IMR-90 (cell line): Measurements from ENCODE around the gene RET. TPM values are rescaled to one million over a fixed set of nuclear protein-coding genes. Genes with fewer than 3 reads are reported as not detected.

ENCODE experiments used
- ATAC-seq: fragments of 200-7000 bp; cut with Tn5 transposase; 2 replicates; pipeline ENCODE4 v1.9.1; 2020; ENCODE audit warnings: low read depth, mild to moderate bottlenecking, moderate library complexity
- BruUV-seq: library from RNA; stranded (reverse); fragments of 400-500 nt; replicated peaks from 2 replicates; lab custom pipeline; 2021; lab: Mats Ljungman, UMichigan
- CTCF ChIA-PET: fragments of 300-600 bp; formaldehyde crosslinking; extraction: SDS; loops from one replicate; lab custom pipeline; 2021; ENCODE audit warnings: antibody characterized with exemption; lab: Yijun Ruan, JAX
- POLR2A ChIA-PET: fragments of 300-600 bp; sonication (Branson Sonifier 250); formaldehyde crosslinking; loops from one replicate; lab custom pipeline; 2022; ENCODE audit warnings: antibody characterized with exemption; ENCODE audit not compliant: unreplicated experiment; lab: Charles Lee
- DNase-seq: peaks from one replicate; pipeline ENCODE4 v3.0.0; 2013
- H2AFZ ChIP-seq: replicated peaks from 2 replicates; pipeline ENCODE3; 2013; ENCODE audit warnings: low read length, mild to moderate bottlenecking; ENCODE audit not compliant: poor library complexity
- H2AK5ac ChIP-seq: 2 replicates; pipeline ENCODE4 v1.6.1; 2013; ENCODE audit warnings: low read depth, low read length, inconsistent platforms
- H2AK9ac ChIP-seq: replicated peaks from 2 replicates; pipeline ENCODE3; 2013; ENCODE audit warnings: mild to moderate bottlenecking, low read depth, low read length, moderate library complexity; ENCODE audit not compliant: poor library complexity
- H2BK120ac ChIP-seq: 2 replicates; pipeline ENCODE4 v1.6.1; 2013; ENCODE audit warnings: low read depth, low read length, inconsistent platforms
- H2BK15ac ChIP-seq: 3 replicates; pipeline ENCODE4 v1.6.1; 2013; ENCODE audit warnings: low read depth, low read length, inconsistent platforms
- H2BK20ac ChIP-seq: 2 replicates; pipeline ENCODE4 v1.6.1; 2013; ENCODE audit warnings: low read depth, mild to moderate bottlenecking, inconsistent platforms, low read length, moderate library complexity
- H2BK5ac ChIP-seq: 2 replicates; pipeline ENCODE4 v1.6.1; 2013; ENCODE audit warnings: mild to moderate bottlenecking, low read depth, low read length, inconsistent platforms; ENCODE audit not compliant: poor library complexity, severe bottlenecking
- H3K14ac ChIP-seq: replicated peaks from 2 replicates; pipeline ENCODE4 v1.6.1; 2013; ENCODE audit warnings: low read depth, low read length, inconsistent platforms
- H3K18ac ChIP-seq: 2 replicates; pipeline ENCODE4 v1.6.1; 2013; ENCODE audit warnings: low read depth, low read length, control low read depth
- H3K23ac ChIP-seq: 2 replicates; pipeline ENCODE4 v1.6.1; 2013; ENCODE audit warnings: low read depth, low read length, inconsistent platforms
- H3K27ac ChIP-seq: 2 replicates; pipeline ENCODE4 v1.5.1; 2013; ENCODE audit warnings: mild to moderate bottlenecking, control low read depth, low read length; ENCODE audit not compliant: insufficient read depth
- H3K27me3 ChIP-seq: 2 replicates; pipeline ENCODE4 v1.6.1; 2013; ENCODE audit warnings: low read length; ENCODE audit not compliant: control insufficient read depth, insufficient read depth
- H3K36me3 ChIP-seq: 2 replicates; pipeline ENCODE4 v1.6.1; 2013; ENCODE audit warnings: low read length, mixed read lengths; ENCODE audit not compliant: control insufficient read depth, insufficient read depth
- H3K4ac ChIP-seq: 2 replicates; pipeline ENCODE4 v1.6.1; 2013; ENCODE audit warnings: low read depth, low read length, inconsistent platforms
- H3K4me1 ChIP-seq: 2 replicates; pipeline ENCODE4 v1.6.1; 2013; ENCODE audit warnings: low read length, mixed read lengths; ENCODE audit not compliant: control insufficient read depth, insufficient read depth
- H3K4me2 ChIP-seq: 2 replicates; pipeline ENCODE4 v1.6.1; 2013; ENCODE audit warnings: low read depth, mild to moderate bottlenecking, control low read depth, low read length, moderate library complexity
- H3K4me3 ChIP-seq: 2 replicates; pipeline ENCODE4 v1.5.1; 2013; ENCODE audit warnings: low read depth, mild to moderate bottlenecking, control low read depth, low read length, moderate library complexity; ENCODE audit not compliant: insufficient read depth
- H3K56ac ChIP-seq: 2 replicates; pipeline ENCODE4 v1.6.1; 2013; ENCODE audit warnings: low read length, inconsistent platforms; ENCODE audit not compliant: insufficient read depth; ENCODE audit errors: extremely low read depth
- H3K79me1 ChIP-seq, 2 experiments: 2 replicates each; pipeline ENCODE4 v1.6.1; 2013; ENCODE audit warnings: low read length in 2 of 2, inconsistent platforms in 1 of 2, low read depth in 1 of 2
- H3K9ac ChIP-seq: 2 replicates; pipeline ENCODE4 v1.6.1; 2013; ENCODE audit warnings: low read depth, low read length, control low read depth
- H3K9me1 ChIP-seq: 2 replicates; pipeline ENCODE4 v1.6.1; 2013; ENCODE audit warnings: low read length, inconsistent platforms; ENCODE audit not compliant: insufficient read depth
- H3K9me3 ChIP-seq: 2 replicates; pipeline ENCODE4 v1.6.1; 2013; ENCODE audit warnings: low read length; ENCODE audit not compliant: control insufficient read depth, insufficient read depth
- H4K20me1 ChIP-seq: 2 replicates; pipeline ENCODE4 v1.6.1; 2013; ENCODE audit warnings: low read length, inconsistent platforms; ENCODE audit not compliant: insufficient read depth
- H4K5ac ChIP-seq: 2 replicates; pipeline ENCODE4 v1.6.1; 2013; ENCODE audit warnings: mild to moderate bottlenecking, low read depth, low read length, control low read depth
- H4K8ac ChIP-seq, 2 experiments: 2 replicates each; pipeline ENCODE4 v1.6.1; 2013; ENCODE audit warnings: low read depth in 2 of 2, low read length in 2 of 2, control low read depth in 1 of 2, inconsistent platforms in 1 of 2
- H4K91ac ChIP-seq: 2 replicates; pipeline ENCODE4 v1.6.1; 2013; ENCODE audit warnings: low read depth, low read length, inconsistent platforms; ENCODE audit not compliant: insufficient read depth
- BHLHE40 ChIP-seq: fragments of 150-350 bp; IDR thresholded peaks from 2 replicates; pipeline ENCODE4 v1.6.1; 2016; ENCODE audit warnings: mild to moderate bottlenecking, low read depth, low read length
- CHD1 ChIP-seq: IDR thresholded peaks from 2 replicates; pipeline ENCODE4 v1.6.1; 2012; ENCODE audit warnings: low read depth, low read length, improper control_type of control experiment
- FOS ChIP-seq: fragments of 150-350 bp; IDR thresholded peaks from 2 replicates; pipeline ENCODE4 v1.6.1; 2016; ENCODE audit warnings: low read depth, low read length
- MAFK ChIP-seq: IDR thresholded peaks from 2 replicates; pipeline ENCODE4 v1.6.1; 2012; ENCODE audit warnings: low read depth, low read length, improper control_type of control experiment
- MAZ ChIP-seq: IDR thresholded peaks from 2 replicates; pipeline ENCODE4 v1.6.1; 2012; ENCODE audit warnings: low read depth, mild to moderate bottlenecking, low read length, improper control_type of control experiment, moderate library complexity, borderline replicate concordance
- MXI1 ChIP-seq: IDR thresholded peaks from 2 replicates; pipeline ENCODE4 v1.6.1; 2012; ENCODE audit warnings: low read depth, mild to moderate bottlenecking, low read length, moderate library complexity, borderline replicate concordance
- NFE2L2 ChIP-seq: fragments of 150-350 bp; IDR thresholded peaks from 2 replicates; pipeline ENCODE4 v1.6.1; 2016; ENCODE audit warnings: low read depth, mild to moderate bottlenecking, low read length
- POLR2A ChIP-seq: IDR thresholded peaks from 2 replicates; pipeline ENCODE4 v1.6.1; 2012; ENCODE audit warnings: mild to moderate bottlenecking, low read depth, low read length
- RAD21 ChIP-seq: IDR thresholded peaks from 2 replicates; pipeline ENCODE4 v1.6.1; 2012; ENCODE audit warnings: low read length, improper control_type of control experiment
- RCOR1 ChIP-seq: IDR thresholded peaks from 2 replicates; pipeline ENCODE4 v1.6.1; 2012; ENCODE audit warnings: mild to moderate bottlenecking, low read length, improper control_type of control experiment; ENCODE audit not compliant: insufficient replicate concordance
- WGBS, 2 experiments: methylation state at CpG; one replicate each; pipeline versions ENCODE4 v1.1.5 to v1.1.7; 2013; ENCODE audit warnings: missing lambda C conversion rate in 2 of 2; ENCODE audit not compliant: insufficient read length in 1 of 2; ENCODE audit errors: extremely low coverage in 2 of 2; 5-methylcytosine and 5-hydroxymethylcytosine counted together
- dilution Hi-C: fragments of 300-500 bp; cut with HindIII; formaldehyde crosslinking; loops from one replicate; pipeline ENCODE4 v1.14.3; 2018; ENCODE audit warnings: low sequenced_read_pairs; ENCODE audit not compliant: unreplicated experiment
- in situ Hi-C: fragments of 300-500 bp; cut with MboI; formaldehyde crosslinking; loops from 3 replicates; pipeline ENCODE4 v1.14.3; 2019; ENCODE audit warnings: low sequenced_read_pairs, inconsistent platforms, mixed read lengths
- intact Hi-C: fragments of 100-400 bp; cut with micrococcal nuclease; formaldehyde crosslinking; loops from 2 replicates; pipeline ENCODE4 v1.10.0; 2022
- polyA plus RNA-seq, 3 experiments: library from polyadenylated mRNA; depleted of rRNA; stranded (reverse); fragments of >200 nt; gene quantifications; 2 replicates each; pipeline ENCODE4 v1.2.3, GENCODE V29; 2012; ENCODE audit warnings: low replicate concordance in 1 of 3
- total RNA-seq: library from RNA; depleted of rRNA; stranded (reverse); fragments of >200 nt; gene quantifications from 2 replicates; pipeline ENCODE4 v1.2.3, GENCODE V29; 2012
- TF ChIP-seq, protein P1 (sequence below): fragments of 150-350 bp; IDR thresholded peaks from 2 replicates; pipeline ENCODE4 v1.6.1; 2017; ENCODE audit warnings: mild to moderate bottlenecking, antibody characterized with exemption, low read length, low read depth
- TF ChIP-seq, protein P2 (sequence below): conservative IDR thresholded peaks from 2 replicates; pipeline ENCODE4 v1.5.1; 2012; ENCODE audit warnings: mild to moderate bottlenecking, low read depth, low read length, improper control_type of control experiment

RET gene
- total and polyA plus RNA-seq, 2 of the 4 experiments (the other 2 are of a cell fraction) = 0.10 to 0.18 TPM

DNA sequence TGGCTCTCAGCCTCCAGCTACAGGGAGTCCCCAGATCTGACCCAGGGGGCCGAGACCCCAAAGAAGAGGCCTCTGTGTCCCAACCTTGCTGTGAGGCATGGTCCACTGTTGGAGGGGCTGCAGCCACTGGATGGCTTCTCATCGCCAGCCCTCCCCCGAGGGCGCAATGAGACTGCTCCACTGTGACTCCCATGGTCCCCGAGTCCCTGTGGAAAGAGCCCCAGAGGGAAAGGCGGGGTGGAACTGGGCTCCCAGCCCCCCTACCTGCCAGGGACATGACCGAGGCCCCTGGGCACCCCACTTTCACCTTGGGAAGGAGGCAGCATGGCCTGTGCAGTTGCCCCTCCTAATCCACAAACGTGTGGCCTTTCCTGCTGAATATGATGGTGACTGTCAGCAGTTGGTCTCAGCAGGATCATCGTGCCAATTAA lies 33.5 kb upstream of the RET start (continued):
- no peak for TF ChIP-seq FOS
- no peak for TF ChIP-seq MAZ

DNA sequence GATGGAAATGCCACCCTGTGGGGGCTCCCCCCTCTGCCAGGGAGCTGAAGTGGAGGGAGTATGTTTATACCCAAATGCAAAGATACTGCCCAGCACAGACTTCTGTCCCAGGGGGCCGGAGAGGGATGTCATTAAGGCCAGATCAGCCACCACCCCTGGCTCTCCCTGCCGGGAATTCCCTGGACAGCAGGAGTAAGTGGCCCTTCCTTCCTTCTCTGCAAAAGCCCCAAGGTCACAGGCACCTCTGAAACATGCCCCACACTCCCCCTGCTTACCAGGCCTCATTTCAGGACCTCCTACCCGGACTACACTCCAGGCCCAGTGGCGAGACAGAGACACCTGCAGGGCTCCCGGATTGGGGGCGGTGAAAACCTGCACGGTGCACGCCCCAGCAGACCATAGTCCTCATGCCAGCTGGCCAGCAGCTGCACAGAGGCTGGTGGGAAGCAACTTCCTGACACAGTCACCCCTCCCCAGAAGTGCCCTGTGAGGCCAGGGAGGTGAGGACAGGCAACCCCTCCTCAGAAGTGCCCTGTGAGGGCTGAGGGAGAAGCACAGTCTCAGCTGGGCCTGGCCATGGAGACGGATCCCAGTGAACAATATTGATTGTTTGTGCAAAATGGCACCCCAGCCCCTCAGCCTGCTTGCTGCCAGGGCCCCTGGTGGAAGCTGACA lies 33.0 kb upstream of the RET start:
- Histone ChIP-seq H3K27ac (no peak overlapping the region), H3K4ac (no peak overlapping the region)
- in situ Hi-C loops = no loop called here

More for the DNA sequence above, 33.0 kb upstream of the RET start:
- Histone ChIP-seq H3K4me3 (no peak overlapping the region), H2AFZ (no peak overlapping the region), H2BK120ac (no peak overlapping the region), H4K91ac (no peak overlapping the region), H2AK9ac (peak overlapping the region; percentile 63), H4K20me1 (no peaks in the 10 kb centered on the region), H3K9me1 (no peaks in the 10 kb centered on the region), H3K23ac (no peak overlapping the region), H3K9ac (no peak overlapping the region), H3K79me1 (no peaks in the 10 kb centered on the region), H3K14ac (no peak overlapping the region), H3K4me2 (no peak overlapping the region), H3K36me3 (no peaks in the 10 kb centered on the region), H3K27me3 (no peaks in the 10 kb centered on the region; the same call in 1 of the 2 replicates), H4K8ac (no peak overlapping the region), H3K18ac (no peak overlapping the region), H3K56ac (no peak overlapping the region), H3K9me3 (no peaks in the 10 kb centered on the region), H2BK20ac (no peak overlapping the region), H3K4me1 (peaks cover 2% of the 10 kb centered on the region; the same call in 1 of the 2 replicates), H2AK5ac (no peak overlapping the region), H2BK15ac (no peak overlapping the region), H4K5ac (no peak overlapping the region), H2BK5ac (no peak overlapping the region)
- ATAC-seq = no peak
- DNase-seq = no peak
- POLR2A ChIA-PET = no interaction called here
- BruUV-seq = no TSS peak
- dilution Hi-C loops = no loop called here
- WGBS, 2 experiments = 80% methylated on average over 1 of the region's 9 CpGs; no CpG with 5 or more reads in 1 of the 2 experiments
- CTCF ChIA-PET = no interaction called here
- intact Hi-C loops = no loop called here
- no peak for TF ChIP-seq FOS
- TF ChIP-seq CHD1 = no peak
- no peak for TF ChIP-seq MAZ
- no peak for TF ChIP-seq BHLHE40
- TF ChIP-seq MXI1 = no peak
- TF ChIP-seq, protein P1, sequence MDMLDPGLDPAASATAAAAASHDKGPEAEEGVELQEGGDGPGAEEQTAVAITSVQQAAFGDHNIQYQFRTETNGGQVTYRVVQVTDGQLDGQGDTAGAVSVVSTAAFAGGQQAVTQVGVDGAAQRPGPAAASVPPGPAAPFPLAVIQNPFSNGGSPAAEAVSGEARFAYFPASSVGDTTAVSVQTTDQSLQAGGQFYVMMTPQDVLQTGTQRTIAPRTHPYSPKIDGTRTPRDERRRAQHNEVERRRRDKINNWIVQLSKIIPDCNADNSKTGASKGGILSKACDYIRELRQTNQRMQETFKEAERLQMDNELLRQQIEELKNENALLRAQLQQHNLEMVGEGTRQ = no peak
- no peak for TF ChIP-seq RAD21
- TF ChIP-seq RCOR1 = no peak
- TF ChIP-seq, protein P2, sequence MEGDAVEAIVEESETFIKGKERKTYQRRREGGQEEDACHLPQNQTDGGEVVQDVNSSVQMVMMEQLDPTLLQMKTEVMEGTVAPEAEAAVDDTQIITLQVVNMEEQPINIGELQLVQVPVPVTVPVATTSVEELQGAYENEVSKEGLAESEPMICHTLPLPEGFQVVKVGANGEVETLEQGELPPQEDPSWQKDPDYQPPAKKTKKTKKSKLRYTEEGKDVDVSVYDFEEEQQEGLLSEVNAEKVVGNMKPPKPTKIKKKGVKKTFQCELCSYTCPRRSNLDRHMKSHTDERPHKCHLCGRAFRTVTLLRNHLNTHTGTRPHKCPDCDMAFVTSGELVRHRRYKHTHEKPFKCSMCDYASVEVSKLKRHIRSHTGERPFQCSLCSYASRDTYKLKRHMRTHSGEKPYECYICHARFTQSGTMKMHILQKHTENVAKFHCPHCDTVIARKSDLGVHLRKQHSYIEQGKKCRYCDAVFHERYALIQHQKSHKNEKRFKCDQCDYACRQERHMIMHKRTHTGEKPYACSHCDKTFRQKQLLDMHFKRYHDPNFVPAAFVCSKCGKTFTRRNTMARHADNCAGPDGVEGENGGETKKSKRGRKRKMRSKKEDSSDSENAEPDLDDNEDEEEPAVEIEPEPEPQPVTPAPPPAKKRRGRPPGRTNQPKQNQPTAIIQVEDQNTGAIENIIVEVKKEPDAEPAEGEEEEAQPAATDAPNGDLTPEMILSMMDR = no peak
- no peak for TF ChIP-seq MAFK
- no peak for TF ChIP-seq NFE2L2
- no peak for TF ChIP-seq POLR2A
